Jurkat, Clone E6-1 (cell line): Measurements from ENCODE around the gene TREX2.

Source experiments
- DNase-seq: peaks from one replicate; pipeline ENCODE4 v3.0.0-alpha.2; 2011; ENCODE audit warnings: low read depth, low spot score
- H3K4me3 ChIP-seq: 2 replicates; pipeline ENCODE4 v1.5.1; 2011; ENCODE audit warnings: mild to moderate bottlenecking, low read length, control low read depth, moderate library complexity

Gene TREX2

GRCh38 chrX:153458476-153458875, 12.6 kb upstream of the TREX2 start:
- DNase-seq, result no peak
- H3K4me3 ChIP-seq, result no peak overlapping the region

DNA sequence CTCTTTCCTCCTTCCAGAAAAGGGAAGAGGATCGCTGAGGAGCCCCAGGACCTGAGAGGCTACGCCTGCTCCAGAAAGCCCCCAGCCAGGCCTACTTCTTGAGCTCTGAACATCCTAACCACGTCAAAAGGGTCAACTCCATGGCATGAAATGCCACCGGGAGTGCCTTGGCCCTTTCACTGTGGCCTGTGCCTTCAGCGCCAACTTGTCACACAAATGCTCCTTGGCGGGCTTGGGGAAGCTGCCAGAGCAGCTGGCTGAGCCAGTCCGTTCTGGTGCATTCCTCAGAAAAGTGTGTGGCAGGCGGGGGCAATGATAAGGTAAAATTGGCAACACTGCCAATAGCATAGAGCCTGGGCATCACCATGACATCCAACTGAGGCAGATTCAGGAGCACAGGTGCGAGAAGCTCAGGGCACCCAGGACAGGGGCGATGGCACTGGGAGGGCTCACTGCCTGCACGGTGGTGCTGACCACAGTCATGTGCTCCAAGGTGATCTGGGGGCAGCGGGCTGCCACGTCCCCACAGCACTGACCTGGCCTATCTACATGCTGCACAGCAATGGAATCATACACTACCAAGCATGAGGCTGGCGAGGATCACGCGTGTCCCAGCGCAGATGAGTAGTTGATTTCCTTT, 12.1 kb upstream of the TREX2 start:
- DNase-seq, result no peak
- H3K4me3 ChIP-seq, result no peak overlapping the region

DNA sequence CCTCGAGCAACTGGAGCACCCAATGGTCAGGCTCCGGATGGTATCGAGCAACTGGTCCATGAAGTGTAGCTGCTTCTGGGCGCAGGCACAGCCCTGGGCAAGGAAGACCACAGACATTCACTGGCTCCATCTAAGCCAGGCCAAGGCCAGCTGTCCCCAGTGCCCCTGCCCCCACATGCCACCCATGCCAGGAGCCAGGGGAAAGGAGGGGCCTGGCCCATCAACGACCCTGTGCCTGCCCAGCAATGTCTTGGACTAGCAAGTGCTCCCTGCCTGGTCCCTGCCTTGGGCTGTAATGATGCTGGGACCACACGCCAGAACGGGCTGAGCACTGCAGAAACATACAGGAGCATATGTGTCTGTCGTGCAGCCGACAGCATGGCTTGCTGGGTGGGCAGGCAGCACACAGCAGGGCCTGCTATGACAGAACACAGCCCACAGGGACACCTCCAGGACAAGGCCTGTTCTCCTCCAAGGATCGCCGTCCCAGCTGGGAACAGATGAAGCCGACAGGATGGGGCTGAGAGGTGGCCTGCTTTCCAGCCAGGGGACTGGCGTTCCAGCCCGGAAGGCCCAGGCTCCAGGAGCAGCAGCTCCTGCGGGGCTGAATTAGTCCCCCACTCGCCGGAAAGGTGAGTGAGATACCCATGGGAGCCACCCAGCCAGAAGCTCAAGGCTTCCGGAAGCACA, 11.4 kb upstream of the TREX2 start:
- H3K4me3 ChIP-seq, result no peak overlapping the region
- DNase-seq, result no peak

DNA sequence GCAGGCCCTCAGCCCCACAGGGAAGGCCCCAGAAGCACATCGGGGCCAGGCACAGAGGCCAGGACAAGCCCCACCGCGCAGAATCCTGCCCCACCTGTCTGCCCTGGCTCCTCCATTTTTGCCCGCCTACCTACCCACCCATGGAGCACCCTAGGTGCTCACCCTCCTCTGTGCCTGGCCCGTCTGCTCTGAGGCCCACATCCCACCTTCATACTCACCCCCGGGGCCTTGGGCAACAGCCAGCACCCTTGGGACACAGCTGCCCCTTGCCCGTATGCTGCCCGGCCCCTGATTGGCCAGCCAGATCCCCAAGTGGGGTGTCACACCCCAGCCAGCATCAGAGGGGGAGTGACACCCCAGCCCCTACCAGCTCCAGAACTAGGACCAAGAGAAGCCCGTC, 10.8 kb upstream of the TREX2 start:
- no peak overlapping the region for H3K4me3 ChIP-seq
- DNase-seq, result no peak

DNA sequence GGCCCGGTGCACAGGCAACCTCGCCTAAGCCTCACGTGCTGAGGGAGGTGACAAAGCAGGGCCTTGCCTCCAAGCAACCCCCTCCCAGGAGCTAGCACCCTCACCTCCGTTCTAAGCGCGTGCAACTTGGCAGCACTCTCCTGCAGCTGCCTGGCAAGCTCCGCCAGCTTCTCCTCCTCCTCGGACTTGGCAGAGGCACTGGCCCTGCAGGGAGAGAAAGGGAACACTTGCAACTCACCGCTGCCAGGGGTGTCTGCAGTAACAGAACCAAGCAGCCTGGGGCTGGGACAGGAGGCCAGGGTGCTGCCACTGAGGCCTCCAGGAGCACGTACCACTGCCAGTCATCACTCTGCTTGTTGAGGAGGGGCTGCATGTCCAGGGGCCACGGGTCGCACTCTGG, 10.3 kb upstream of the TREX2 start:
- DNase-seq, result no peak
- no peak overlapping the region for H3K4me3 ChIP-seq

- H3K4me3 ChIP-seq, result no peak overlapping the region
- no peak for DNase-seq
Observed at GRCh38 chrX:153455571-153455970, 9.7 kb upstream of the TREX2 start.

GRCh38 chrX:153454901-153455550, 9.2 kb upstream of the TREX2 start:
- DNase-seq, result no peak
- H3K4me3 ChIP-seq, result no peak overlapping the region

GRCh38 chrX:153450949-153451277, 5.1 kb upstream of the TREX2 start:
- DNase-seq, result no peak
- H3K4me3 ChIP-seq, result no peak overlapping the region

GRCh38 chrX:153450114-153450948, 4.5 kb upstream of the TREX2 start:
- H3K4me3 ChIP-seq, result no peak overlapping the region
- DNase-seq, result no peak

DNA sequence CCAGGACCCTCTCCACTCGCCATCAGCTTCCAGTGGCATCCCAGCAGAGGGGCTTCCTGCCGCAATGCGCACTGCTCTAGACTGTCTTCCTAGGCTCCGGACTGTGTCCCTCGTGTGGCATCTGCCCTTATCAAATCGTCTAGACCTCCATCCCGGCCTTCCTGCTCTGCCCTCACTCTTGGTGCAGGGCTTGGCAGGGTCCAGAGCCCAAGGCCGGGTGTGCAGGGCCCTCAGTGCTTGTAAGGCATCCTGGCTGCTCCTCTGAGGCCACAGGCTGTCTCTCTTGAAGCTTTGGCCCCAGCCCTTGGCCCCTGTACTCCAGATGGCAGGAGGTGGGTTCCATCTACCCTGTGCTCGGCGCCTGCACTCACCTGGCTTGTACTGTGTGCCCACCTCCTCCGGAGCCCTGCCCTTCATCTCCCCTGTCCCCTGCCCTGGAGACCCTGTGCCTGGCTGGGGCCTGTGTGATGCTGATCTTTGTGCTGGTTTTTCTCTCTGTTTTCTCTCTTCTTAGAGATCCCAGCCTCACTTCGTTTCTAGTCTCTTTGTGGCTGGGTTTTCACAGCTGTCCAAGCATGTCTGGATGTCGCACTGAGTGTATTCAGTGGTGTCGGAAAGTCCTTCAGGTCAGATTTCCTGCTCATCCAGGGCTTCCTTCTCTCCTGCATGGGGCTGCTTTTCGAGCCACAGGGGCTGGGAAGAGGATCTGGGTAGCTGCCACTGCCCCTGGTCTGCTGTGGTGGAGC, 3.7 kb upstream of the TREX2 start:
- H3K4me3 ChIP-seq, result no peak overlapping the region
- DNase-seq, result no peak

- no peak for DNase-seq
- H3K4me3 ChIP-seq, result no peak overlapping the region
Observed at GRCh38 chrX:153448556-153449367, 2.9 kb upstream of the TREX2 start.

GRCh38 chrX:153447581-153447960, 1.7 kb upstream of the TREX2 start:
- H3K4me3 ChIP-seq, result no peak overlapping the region
- no peak for DNase-seq

- no peak for DNase-seq
- H3K4me3 ChIP-seq, result no peak overlapping the region
Observed at GRCh38 chrX:153446950-153447580, 1.2 kb upstream of the TREX2 start.

GRCh38 chrX:153446636-153446936, 730 bp upstream of the TREX2 start:
- no peak overlapping the region for H3K4me3 ChIP-seq
- no peak for DNase-seq

GRCh38 chrX:153445106-153445855, 575 bp downstream of the TREX2 start:
- DNase-seq, result no peak
- H3K4me3 ChIP-seq, result no peak overlapping the region

- no peak overlapping the region for H3K4me3 ChIP-seq
Observed at GRCh38 chrX:153444333-153445011, 1.4 kb downstream of the TREX2 start.

More at GRCh38 chrX:153444333-153445011, 1.4 kb downstream of the TREX2 start:
- no peak for DNase-seq
